Liver (tissue), 9 donors: ENCODE measurements around the gene CHSY1. TPM values are rescaled to one million over a fixed set of nuclear protein-coding genes. Genes with fewer than 3 reads are reported as not detected.

Experiments
- DNase-seq: peaks from one replicate; pipeline ENCODE4 v3.0.0-alpha.2; 2017; ENCODE audit warnings: low spot score
- H3K27ac ChIP-seq, 2 donors: one replicate each; pipeline ENCODE4 v1.7.0; 2013; ENCODE audit warnings: inconsistent platforms in 2 of 2, low read length in 2 of 2, control low read depth in 1 of 2, low read depth in 1 of 2, mild to moderate bottlenecking in 1 of 2
- H3K27me3 ChIP-seq, 4 donors: one replicate each; pipeline versions ENCODE4 v1.6.1 to v1.7.0; 2013; ENCODE audit warnings: low read length in 3 of 4, inconsistent platforms in 1 of 4, mild to moderate bottlenecking in 1 of 4, moderate library complexity in 1 of 4; ENCODE audit not compliant: control insufficient read depth in 4 of 4, insufficient read depth in 4 of 4
- H3K36me3 ChIP-seq, 4 donors: one replicate each; pipeline versions ENCODE4 v1.6.1 to v1.7.0; 2013; ENCODE audit warnings: low read length in 3 of 4, mild to moderate bottlenecking in 3 of 4, low read depth in 1 of 4, moderate library complexity in 1 of 4; ENCODE audit not compliant: control insufficient read depth in 4 of 4, insufficient read depth in 3 of 4
- H3K4me1 ChIP-seq, 4 donors: one replicate each; pipeline versions ENCODE4 v1.6.1 to v1.7.0; 2013; ENCODE audit warnings: low read length in 3 of 4, mild to moderate bottlenecking in 3 of 4, moderate library complexity in 1 of 4; ENCODE audit not compliant: control insufficient read depth in 4 of 4, insufficient read depth in 4 of 4
- H3K4me3 ChIP-seq, 3 donors: one replicate each; pipeline versions ENCODE4 v1.6.1 to v1.7.0; 2013; ENCODE audit warnings: low read length in 3 of 3, control low read depth in 1 of 3, low read depth in 1 of 3, mild to moderate bottlenecking in 1 of 3
- H3K9ac ChIP-seq, 2 donors: one replicate each; pipeline ENCODE4 v1.7.0; 2013; ENCODE audit warnings: low read length in 2 of 2, mild to moderate bottlenecking in 2 of 2, moderate library complexity in 2 of 2, control low read depth in 1 of 2, low read depth in 1 of 2
- H3K9me3 ChIP-seq, 4 donors: one replicate each; pipeline versions ENCODE4 v1.6.1 to v1.7.0; 2013; ENCODE audit warnings: low read length in 3 of 4; ENCODE audit not compliant: control insufficient read depth in 4 of 4
- ATF3 ChIP-seq: IDR thresholded peaks from 2 replicates; pipeline ENCODE4 v1.6.1; 2016; ENCODE audit warnings: antibody characterized with exemption
- CTCF ChIP-seq: fragments of 150-350 bp; IDR thresholded peaks from 2 replicates; pipeline ENCODE4 v1.5.1; 2017; ENCODE audit warnings: improper control_type of control experiment, low read depth, low read length; ENCODE audit not compliant: missing input control
- EGR1 ChIP-seq, 2 donors: IDR thresholded peaks; 2 replicates each; pipeline ENCODE4 v1.6.1; 2016 to 2018; ENCODE audit warnings: antibody characterized with exemption in 2 of 2, low read depth in 2 of 2
- FOXA1 ChIP-seq: IDR thresholded peaks from 2 replicates; pipeline ENCODE4 v1.6.1; 2016; ENCODE audit warnings: antibody characterized with exemption
- GABPA ChIP-seq, 2 donors: IDR thresholded peaks in 1 of 2; conservative IDR thresholded peaks in 1 of 2; 2 replicates each; pipeline ENCODE4 v1.6.1; 2016; ENCODE audit warnings: antibody characterized with exemption in 2 of 2, mild to moderate bottlenecking in 1 of 2, moderate library complexity in 1 of 2
- HNF4A ChIP-seq, 2 donors: conservative IDR thresholded peaks; 2 replicates each; pipeline ENCODE4 v1.6.1; 2016; ENCODE audit warnings: antibody characterized with exemption in 2 of 2, mild to moderate bottlenecking in 2 of 2
- JUND ChIP-seq, 2 donors: IDR thresholded peaks; 2 replicates each; pipeline ENCODE4 v1.6.1; 2016; ENCODE audit warnings: antibody characterized with exemption in 2 of 2
- NR2F2 ChIP-seq: IDR thresholded peaks from 2 replicates; pipeline ENCODE4 v1.6.1; 2016; ENCODE audit warnings: antibody characterized with exemption
- RAD21 ChIP-seq, 2 donors: IDR thresholded peaks; 2 replicates each; pipeline ENCODE4 v1.6.1; 2016; ENCODE audit warnings: antibody characterized with exemption in 2 of 2, mild to moderate bottlenecking in 2 of 2
- REST ChIP-seq: IDR thresholded peaks from 2 replicates; pipeline ENCODE4 v1.6.1; 2016; ENCODE audit warnings: antibody characterized with exemption, mild to moderate bottlenecking
- RXRA ChIP-seq, 2 donors: IDR thresholded peaks; 2 replicates each; pipeline ENCODE4 v1.6.1; 2017 to 2018; ENCODE audit warnings: antibody characterized with exemption in 2 of 2, mild to moderate bottlenecking in 1 of 2
- SP1 ChIP-seq: IDR thresholded peaks from 2 replicates; pipeline ENCODE4 v1.6.1; 2018; ENCODE audit warnings: antibody characterized with exemption, mild to moderate bottlenecking
- TAF1 ChIP-seq: conservative IDR thresholded peaks from 2 replicates; pipeline ENCODE4 v1.6.1; 2016; ENCODE audit warnings: antibody characterized with exemption, mild to moderate bottlenecking
- YY1 ChIP-seq: IDR thresholded peaks from 2 replicates; pipeline ENCODE4 v1.6.1; 2016; ENCODE audit warnings: antibody characterized with exemption, mild to moderate bottlenecking
- ZBTB33 ChIP-seq: IDR thresholded peaks from 2 replicates; pipeline ENCODE4 v1.6.1; 2016; ENCODE audit warnings: antibody characterized with exemption
- WGBS: extraction: QIAGEN DNeasy Blood & Tissue Kit; methylation state at CpG from one replicate; pipeline ENCODE4 v1.1.7; 2013; 5-methylcytosine and 5-hydroxymethylcytosine counted together
- polyA plus RNA-seq, 2 donors: library from polyadenylated mRNA; stranded (reverse) in 1 of 2; unstranded in 1 of 2; fragments of 200-250 nt in 1 of 2; fragments of >200 nt in 1 of 2; fragmentation: Nextera tagmentation in 1 of 2; extraction: Ambion mirVana in 1 of 2; gene quantifications; one replicate each; pipeline versions ENCODE4 v1.2.1 to v1.2.3, GENCODE V29; 2013 to 2015
- total RNA-seq, 2 donors: library from RNA; depleted of rRNA; stranded (reverse); fragments of >200 nt; gene quantifications; one replicate each; pipeline ENCODE4 v1.2.3, GENCODE V29; 2014
- donor health status: healthy.
- donor health status: healthy.
- donor health status: healthy.
- donor health status: healthy.
- donor health status: healthy.

CHSY1 gene
- total and polyA plus RNA-seq, 4 donors: 1.4 to 12.3 (median 6.6) TPM

- WGBS: 56% methylated on average over 5 of the region's 5 CpGs
- H3K27me3 ChIP-seq: no peaks in the 10 kb centered on the region
- H3K9ac ChIP-seq: no peak overlapping the region
- TF ChIP-seq NR2F2: no peak
- no peak for TF ChIP-seq GABPA (IDR thresholded peaks at IDR 0.05 in 1 of 2, conservative IDR thresholded peaks at IDR 0.05 in 1 of 2)
- TF ChIP-seq JUND (IDR thresholded peaks at IDR 0.05): no peak
- TF ChIP-seq RAD21 (IDR thresholded peaks at IDR 0.05): no peak
- no peak for TF ChIP-seq ZBTB33
- no peak for TF ChIP-seq EGR1 (IDR thresholded peaks at IDR 0.05; ENCODE audit: low read depth in 2 of 2)
- no peak for TF ChIP-seq FOXA1
- TF ChIP-seq CTCF: no peak
- TF ChIP-seq ATF3: no peak
- no peak for DNase-seq
- peak overlapping the region in 1 of 2 donors; percentile 25 for H3K27ac ChIP-seq
- H3K4me3 ChIP-seq: no peak overlapping the region
- peaks cover 0 to 10% (median 2%) of the 10 kb centered on the region in 4 donors for H3K4me1 ChIP-seq
- H3K9me3 ChIP-seq: no peaks in the 10 kb centered on the region
- H3K36me3 ChIP-seq: peaks cover 0 to 4% (median 3%) of the 10 kb centered on the region in 4 donors
Observed at GRCh38 chr15:101176625-101177024, 75.2 kb downstream of the CHSY1 start.

- Histone ChIP-seq H3K9me3 (no peaks in the 10 kb centered on the region), H3K4me3 (no peak overlapping the region), H3K27me3 (no peaks in the 10 kb centered on the region), H3K36me3 (peaks cover 0 to 4% (median 3%) of the 10 kb centered on the region in 4 donors), H3K27ac (peak overlapping the region in 1 of 2 donors; percentile 43), H3K4me1 (peaks cover 0 to 10% (median 2%) of the 10 kb centered on the region in 4 donors), H3K9ac (no peak overlapping the region)
- no peak for DNase-seq
- TF ChIP-seq ZBTB33 (no peak), JUND (IDR thresholded peaks at IDR 0.05) (no peak), HNF4A (conservative IDR thresholded peaks at IDR 0.05) (no peak), YY1 (no peak), EGR1 (IDR thresholded peaks at IDR 0.05; ENCODE audit: low read depth in 2 of 2) (no peak), REST (no peak), RXRA (IDR thresholded peaks at IDR 0.05) (peak in 1 of 2 donors; percentile 3), FOXA1 (no peak), CTCF (no peak), SP1 (no peak), TAF1 (no peak), NR2F2 (peak; percentile 49)
- WGBS: 72% methylated on average over 12 of the region's 12 CpGs
Observed at GRCh38 chr15:101175401-101175800, 76.4 kb downstream of the CHSY1 start.
